Measurements from ENCODE around the gene CARD9. TPM values are rescaled to one million over a fixed set of nuclear protein-coding genes. Genes with fewer than 3 reads are reported as not detected.

CARD9 gene
- total RNA-seq, 1 experiment from 2014 or later: 5.6 TPM

GRCh38 chr9:136402067-136402466, 28.6 kb upstream of the CARD9 start:
- H3K79me1 ChIP-seq (ENCODE audit: insufficient read depth, low read depth, low read length, poor library complexity, severe bottlenecking): peaks cover 10% of the 10 kb centered on the region
- TF ChIP-seq CTCF (conservative IDR thresholded peaks at IDR 0.05): no peak
- H2BK20ac ChIP-seq (ENCODE audit: low read depth, low read length, poor library complexity, severe bottlenecking): no peak overlapping the region
- no peak overlapping the region for H3K23ac ChIP-seq (ENCODE audit: insufficient read length, low read depth, low read length)
- no peak overlapping the region for H2BK15ac ChIP-seq (ENCODE audit: low read depth, low read length)
- no peaks in the 10 kb centered on the region for H3K9me3 Mint-ChIP-seq
- no peak overlapping the region for H3K27ac ChIP-seq (ENCODE audit: insufficient read length, low read depth, low read length)
- H2BK12ac ChIP-seq (ENCODE audit: insufficient read length, low read depth, low read length): no peak overlapping the region
- H3K27me3 ChIP-seq (ENCODE audit: insufficient read depth, low read length): no peaks in the 10 kb centered on the region
- H3K9me3 ChIP-seq (ENCODE audit: control insufficient read depth, low read depth, low read length): no peaks in the 10 kb centered on the region
- no CpG with 5 or more reads among the region's 13 CpGs for WGBS (ENCODE audit: extremely low coverage, insufficient read length, low lambda C conversion rate)
- peaks cover 14% of the 10 kb centered on the region; the same call in 1 of the 2 replicates for H3K79me2 ChIP-seq (ENCODE audit: insufficient read depth, low read length)
- no peak overlapping the region for H3K18ac ChIP-seq (ENCODE audit: insufficient read length, low read depth, low read length)
- no peaks in the 10 kb centered on the region for H3K27me3 Mint-ChIP-seq (ENCODE audit: low read depth)
- no peak overlapping the region for H3K9ac ChIP-seq (ENCODE audit: extremely low read depth, insufficient read length, low read length)
- no peak overlapping the region for H2AK5ac ChIP-seq (ENCODE audit: insufficient read length, low read length)
- H3K4me1 Mint-ChIP-seq: peaks cover 11 to 12% of the 10 kb centered on the region in 2 experiments
- H2AFZ ChIP-seq (ENCODE audit: low read length): no peak overlapping the region
- H3K23me2 ChIP-seq (ENCODE audit: insufficient read length, low read depth, low read length, poor library complexity, severe bottlenecking): peaks cover 6% of the 10 kb centered on the region
- no peak overlapping the region for H3K14ac ChIP-seq (ENCODE audit: insufficient read depth, low read length)
- no peaks in the 10 kb centered on the region for H4K20me1 ChIP-seq (ENCODE audit: control insufficient read depth, insufficient read depth, insufficient read length)
- no peak overlapping the region for H2BK120ac ChIP-seq (ENCODE audit: low read depth, low read length, poor library complexity, severe bottlenecking)
- H3K4ac ChIP-seq (ENCODE audit: low read depth, low read length): no peak overlapping the region
- no peak overlapping the region for H3T11ph ChIP-seq (ENCODE audit: low read length)
- H3K4me1 ChIP-seq (ENCODE audit: insufficient read depth, low read length): no peaks in the 10 kb centered on the region
- peaks cover 21 to 68% (median 56%) of the 10 kb centered on the region in 3 experiments for H3K36me3 Mint-ChIP-seq (ENCODE audit: insufficient read depth in 1 of 3, low read depth in 3 of 3)
- H3K27ac Mint-ChIP-seq: no peak overlapping the region
- no peak overlapping the region for H2BK5ac ChIP-seq (ENCODE audit: insufficient read length, low read length)
- no peak overlapping the region for H3K4me2 ChIP-seq (ENCODE audit: insufficient read depth, insufficient read length, low read length)
- DNase-seq: no peak
- no peak overlapping the region for H3K56ac ChIP-seq (ENCODE audit: insufficient read length, low read depth, low read length)
- H4K91ac ChIP-seq (ENCODE audit: insufficient read length, low read depth, low read length): no peak overlapping the region
- no peak overlapping the region for H3K4me3 Mint-ChIP-seq
- no peak overlapping the region for H4K5ac ChIP-seq (ENCODE audit: insufficient read length, low read depth, low read length)
- no peak overlapping the region for H4K8ac ChIP-seq (replicated peaks; ENCODE audit: insufficient read length, low read depth, low read length)

Data from H9 (cell line).